Measurements from ENCODE around the gene USE1.

USE1 gene

GRCh38 chr19:17259118-17259780, 44.1 kb downstream of the USE1 start:
- no peak for DNase-seq (ENCODE audit: low spot score)

DNA sequence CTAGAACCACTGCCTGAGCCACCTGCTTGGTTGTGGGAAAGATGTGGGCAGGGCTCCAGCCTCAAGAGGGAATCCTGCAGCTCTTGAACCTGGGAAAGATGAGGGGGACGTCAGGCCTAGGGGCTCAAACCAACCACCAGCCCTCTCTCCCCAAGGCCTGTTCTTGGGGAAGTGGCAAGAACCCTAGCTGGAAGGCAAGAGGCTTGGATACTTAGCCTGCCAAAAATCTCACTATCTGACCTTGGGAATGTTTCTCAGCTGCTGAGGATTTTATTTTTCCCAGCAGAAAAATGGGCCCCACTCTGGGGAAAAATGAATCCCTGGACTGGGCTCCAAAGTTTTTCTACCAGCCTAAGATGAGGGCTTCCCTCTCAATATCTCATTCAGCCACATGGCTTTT, 44.8 kb downstream of the USE1 start:
- no peak for DNase-seq (ENCODE audit: low spot score)

GRCh38 chr19:17260842-17261325, 45.7 kb downstream of the USE1 start:
- peak; percentile 93 for DNase-seq (ENCODE audit: low spot score)

- DNase-seq (ENCODE audit: low spot score) = no peak
Observed at GRCh38 chr19:17262557-17262956, 47.4 kb downstream of the USE1 start.

DNA sequence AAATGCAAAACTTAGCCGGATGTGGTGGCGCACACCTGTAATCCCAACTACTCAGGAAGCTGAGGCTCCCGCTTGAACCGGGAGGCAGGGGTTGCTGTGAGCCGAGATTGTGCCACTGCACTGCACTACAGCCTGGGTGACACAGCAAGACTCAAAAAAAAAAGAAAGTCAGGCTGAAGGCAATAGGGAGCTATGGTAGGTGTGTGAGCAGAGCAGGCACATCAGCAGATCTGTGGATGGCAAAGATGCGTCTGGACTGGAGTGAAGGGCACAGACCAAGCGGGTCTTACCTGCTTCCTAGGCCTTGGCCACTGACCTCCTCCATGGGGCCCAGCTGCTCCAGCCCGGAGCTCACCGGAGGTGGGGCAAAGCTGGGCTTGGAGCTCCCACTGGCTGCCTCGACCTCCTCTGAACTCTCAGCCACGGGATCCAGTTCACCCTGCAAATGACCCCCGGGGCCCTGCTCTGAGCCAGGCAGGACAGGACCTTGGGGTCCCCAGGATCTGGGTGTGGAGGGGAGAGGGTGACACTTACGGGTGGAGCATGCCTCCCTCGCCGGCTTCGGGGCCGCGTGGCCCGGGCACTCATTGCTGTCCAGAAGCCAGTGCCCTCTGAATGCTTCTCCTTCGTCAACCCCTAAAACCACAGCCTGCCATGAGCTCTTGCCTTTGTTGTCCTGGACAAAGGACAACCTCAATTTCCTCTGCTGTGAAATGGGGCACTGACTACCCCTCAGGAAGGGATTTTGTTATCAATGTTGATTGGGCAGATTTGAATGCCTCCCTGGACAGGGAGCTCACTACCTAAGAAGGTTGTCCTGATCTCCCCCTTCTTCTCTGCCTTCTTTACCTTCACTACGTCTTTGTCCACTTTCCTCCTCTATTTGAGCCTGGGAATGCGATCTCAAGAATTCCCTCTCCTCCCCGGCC, 48.8 kb downstream of the USE1 start:
- no peak for DNase-seq (ENCODE audit: low spot score)

GRCh38 chr19:17264641-17264979, 49.5 kb downstream of the USE1 start, which contains the start of gene USHBP1:
Gene USHBP1, minus strand, starts transcription at chr19:17264745. Its CDS starts 446 bp downstream, at chr19:17264299.
- peak; percentile 77 for DNase-seq (ENCODE audit: low spot score)

DNA sequence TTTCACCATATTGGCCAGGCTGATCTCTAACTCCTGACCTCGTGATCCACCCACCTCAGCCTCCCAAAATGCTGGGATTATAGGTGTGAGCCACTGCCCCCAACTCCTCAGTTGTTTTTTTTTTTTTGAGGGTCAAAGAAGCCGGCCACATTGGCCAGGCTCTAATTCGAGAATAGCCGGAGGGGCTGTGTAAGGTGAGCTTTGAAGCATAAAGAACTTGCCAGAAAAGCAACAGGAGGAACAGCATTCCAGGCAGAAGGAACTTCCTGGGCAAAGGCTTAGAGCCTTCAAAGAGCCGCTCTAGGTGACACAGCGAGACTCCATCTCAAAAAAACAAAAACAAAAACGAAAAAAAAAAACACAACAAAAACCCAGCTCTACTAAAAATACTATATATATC, 50.9 kb downstream of the USE1 start:
- no peak for DNase-seq (ENCODE audit: low spot score)

GRCh38 chr19:17266589-17266974, 51.4 kb downstream of the USE1 start:
- no peak for DNase-seq (ENCODE audit: low spot score)

DNA sequence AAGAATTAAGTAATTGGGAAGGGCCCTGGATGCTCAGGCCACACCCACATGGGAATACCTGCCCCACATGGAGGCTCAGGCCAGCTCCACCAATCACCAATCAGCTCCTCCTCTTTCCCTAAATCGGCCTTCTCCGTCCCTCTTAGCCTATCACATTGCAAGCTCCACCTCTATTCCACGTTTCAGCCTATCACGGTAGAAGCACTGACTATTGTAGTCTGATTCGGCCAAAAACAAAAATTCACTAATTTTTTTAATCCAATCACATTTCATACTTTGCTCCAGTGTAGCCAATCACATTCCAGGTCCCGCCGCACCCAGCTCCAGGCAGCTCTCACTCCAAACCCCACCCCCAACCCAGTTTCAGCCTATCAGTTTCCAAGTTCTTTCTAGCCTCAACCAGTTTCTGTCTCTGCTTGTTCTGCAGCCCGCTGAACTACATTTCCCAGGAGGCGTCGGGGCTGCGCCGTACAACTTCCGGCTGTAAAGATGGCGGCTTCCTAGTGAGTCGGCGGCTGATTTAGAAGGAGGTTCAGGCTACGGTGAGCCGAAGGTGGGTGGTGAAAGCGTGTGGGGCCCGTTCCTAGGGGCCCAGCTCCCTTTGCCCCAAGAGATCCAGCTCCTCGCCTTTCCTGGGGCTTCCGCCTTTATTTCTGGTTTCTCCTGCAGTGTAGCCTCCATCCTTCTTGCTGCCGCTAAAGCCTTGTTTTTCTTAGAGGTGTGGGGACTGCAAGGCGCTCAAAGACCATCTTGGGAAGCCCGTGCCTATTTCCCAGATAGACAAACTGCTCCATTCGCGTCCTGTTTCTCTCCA, 52.0 kb downstream of the USE1 start, which contains the start of gene BABAM1:
TSS of gene BABAM1 (plus strand) at position 469 of the 814 bp plus-strand sequence. CDS start 1,364 bp downstream, outside the sequence.
- DNase-seq (ENCODE audit: low spot score) = peak; percentile 97

- no peak for DNase-seq (ENCODE audit: low spot score)
Observed at GRCh38 chr19:17268754-17269153, 53.6 kb downstream of the USE1 start.

Data from iPS-NIHi11 (cell line).